ENCODE measurements around the gene WFDC2. TPM values are rescaled to one million over a fixed set of nuclear protein-coding genes. Genes with fewer than 3 reads are reported as not detected.

The WFDC2 gene
- total and polyA plus RNA-seq, 2 of the 8 experiments (the other 6 are each of a cell fraction or from before 2014, with no cell fraction given): 77.9 to 137 TPM

- FAIRE-seq (no peak), DNase-seq (ENCODE audit: low read depth in 1 of 2, low spot score in 2 of 2) (no peak)
- Histone ChIP-seq H2AK5ac (ENCODE audit: low read depth, low read length) (no peak overlapping the region), H4K5ac (ENCODE audit: insufficient read length, low read depth, low read length) (no peak overlapping the region), H3K9ac (replicated peaks in 1 of 4; ENCODE audit: extremely low read depth in 1 of 4, low read depth in 3 of 4, low read length in 3 of 4) (no peak overlapping the region), H3K4me3 (ENCODE audit: extremely low read depth in 1 of 4, insufficient read depth in 2 of 4, low read depth in 3 of 4, low read length in 4 of 4) (no peak overlapping the region), H3K14ac (ENCODE audit: insufficient read length) (no peak overlapping the region), H3K27ac (ENCODE audit: low read depth, low read length) (no peak overlapping the region), H2BK120ac (replicated peaks; ENCODE audit: low read depth, low read length) (no peak overlapping the region), H2BK20ac (ENCODE audit: low read length) (no peak overlapping the region), H2BK12ac (ENCODE audit: low read depth, low read length) (no peak overlapping the region), H3K79me1 (ENCODE audit: low read depth, low read length) (no peaks in the 10 kb centered on the region), H3K18ac (ENCODE audit: extremely low read depth, low read length) (no peak overlapping the region), H2BK5ac (ENCODE audit: low read depth, low read length) (no peak overlapping the region), H3K23me2 (ENCODE audit: low read depth, low read length) (no peaks in the 10 kb centered on the region), H3K79me2 (ENCODE audit: control insufficient read depth in 1 of 2, insufficient read depth in 2 of 2, low read length in 2 of 2) (no peaks in the 10 kb centered on the region), H2AFZ (ENCODE audit: low read length) (no peak overlapping the region), H4K20me1 (replicated peaks in 1 of 2; ENCODE audit: control insufficient read depth in 1 of 2, insufficient read depth in 2 of 2, low read length in 2 of 2) (no peaks in the 10 kb centered on the region), H3K27me3 (replicated peaks in 1 of 4; ENCODE audit: control insufficient read depth in 3 of 4, extremely low read depth in 1 of 4, insufficient read depth in 3 of 4, low read length in 3 of 4) (no peaks in the 10 kb centered on the region), H3K4me1 (replicated peaks in 1 of 4; ENCODE audit: control insufficient read depth in 3 of 4, insufficient read depth in 4 of 4, low read length in 3 of 4) (no peaks in the 10 kb centered on the region), H3K56ac (replicated peaks; ENCODE audit: insufficient read length, low read depth, low read length) (no peak overlapping the region), H4K91ac (replicated peaks; ENCODE audit: insufficient read length, low read length) (no peak overlapping the region), H2BK15ac (ENCODE audit: low read length) (no peak overlapping the region), H3K4ac (replicated peaks; ENCODE audit: insufficient read length, low read depth, low read length) (no peak overlapping the region), H3K36me3 (ENCODE audit: control insufficient read depth in 2 of 4, insufficient read depth in 4 of 4, low read length in 3 of 4) (no peaks in the 10 kb centered on the region), H4K8ac (ENCODE audit: extremely low read depth, insufficient read depth, low read length) (no peak overlapping the region), H3K4me2 (ENCODE audit: insufficient read depth in 1 of 2, low read depth in 2 of 2, low read length in 2 of 2) (no peak overlapping the region), H3K23ac (ENCODE audit: insufficient read length) (no peak overlapping the region), H3K9me3 (ENCODE audit: insufficient read depth in 2 of 2, low read depth in 1 of 2, low read length in 1 of 2) (no peaks in the 10 kb centered on the region)
- POLR2A ChIA-PET (ENCODE audit: partially characterized antibody): no interaction called here
- CTCF ChIA-PET (ENCODE audit: partially characterized antibody): no interaction called here
- WGBS, 2 experiments (ENCODE audit: extremely low coverage in 1 of 2, insufficient coverage in 1 of 2, insufficient read length in 1 of 2, insufficient replicate concordance in 2 of 2, low coverage in 1 of 2, low lambda C conversion rate in 2 of 2, missing lambda C conversion rate in 1 of 2): 87% methylated on average over 4 of the region's 4 CpGs; no CpG with 5 or more reads in 1 of the 2 experiments
- TF ChIP-seq ZNF274 (IDR thresholded peaks at IDR 0.05; ENCODE audit: borderline replicate concordance, extremely low read depth, low read length) (no peak), MAFK (IDR thresholded peaks at IDR 0.05; ENCODE audit: low read depth, low read length) (no peak), PHF8 (conservative IDR thresholded peaks at IDR 0.05; ENCODE audit: low read depth, low read length) (no peak), RAD21 (IDR thresholded peaks at IDR 0.05 in 1 of 2, conservative IDR thresholded peaks at IDR 0.05 in 1 of 2; ENCODE audit: low read depth in 2 of 2, low read length in 2 of 2) (no peak), NANOG (IDR thresholded peaks at IDR 0.05; ENCODE audit: insufficient read depth, low read depth, low read length, poor library complexity, severe bottlenecking) (no peak), CTBP2 (IDR thresholded peaks at IDR 0.05; ENCODE audit: borderline replicate concordance, insufficient read depth, insufficient read length, low read length) (no peak), JUND (IDR thresholded peaks at IDR 0.05; ENCODE audit: low read length) (no peak), TAF1 (IDR thresholded peaks at IDR 0.05; ENCODE audit: low read depth, low read length) (no peak), CREB1 (IDR thresholded peaks at IDR 0.05) (no peak), SIRT6 (IDR thresholded peaks at IDR 0.05; ENCODE audit: low read length) (no peak), SIX5 (IDR thresholded peaks at IDR 0.05; ENCODE audit: low read depth, low read length) (no peak), EGR1 (IDR thresholded peaks at IDR 0.05; ENCODE audit: borderline replicate concordance, low read depth, low read length) (no peak), GABPA (IDR thresholded peaks at IDR 0.05; ENCODE audit: borderline replicate concordance, insufficient read depth, low read length) (no peak), MAX (IDR thresholded peaks at IDR 0.05) (no peak), KDM4A (IDR thresholded peaks at IDR 0.05; ENCODE audit: low read depth, low read length, severe bottlenecking) (no peak)
Observed at GRCh38 chr20:45527294-45527693, 57.7 kb downstream of the WFDC2 start.

All from H1 (cell line).